Skin of body (tissue), 2 donors: ENCODE results near the gene CAV2. TPM values are rescaled to one million over a fixed set of nuclear protein-coding genes. Genes with fewer than 3 reads are reported as not detected.
"Not testable (repeated sequence)": the region's sequence is repeated elsewhere in the genome, so short reads cannot be mapped to it uniquely, and the experiment has no call there.

Experiments used
- DNase-seq: peaks from one replicate; lab custom pipeline; 2025; lab: John Stamatoyannopoulos, UW
- total RNA-seq: library from RNA; depleted of rRNA; stranded (reverse); fragments of >200 nt; gene quantifications from one replicate; pipeline ENCODE4 v1.2.3, GENCODE V29; 2014

CAV2 gene, protein sequence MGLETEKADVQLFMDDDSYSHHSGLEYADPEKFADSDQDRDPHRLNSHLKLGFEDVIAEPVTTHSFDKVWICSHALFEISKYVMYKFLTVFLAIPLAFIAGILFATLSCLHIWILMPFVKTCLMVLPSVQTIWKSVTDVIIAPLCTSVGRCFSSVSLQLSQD
- 78.6 TPM for total RNA-seq

DNA sequence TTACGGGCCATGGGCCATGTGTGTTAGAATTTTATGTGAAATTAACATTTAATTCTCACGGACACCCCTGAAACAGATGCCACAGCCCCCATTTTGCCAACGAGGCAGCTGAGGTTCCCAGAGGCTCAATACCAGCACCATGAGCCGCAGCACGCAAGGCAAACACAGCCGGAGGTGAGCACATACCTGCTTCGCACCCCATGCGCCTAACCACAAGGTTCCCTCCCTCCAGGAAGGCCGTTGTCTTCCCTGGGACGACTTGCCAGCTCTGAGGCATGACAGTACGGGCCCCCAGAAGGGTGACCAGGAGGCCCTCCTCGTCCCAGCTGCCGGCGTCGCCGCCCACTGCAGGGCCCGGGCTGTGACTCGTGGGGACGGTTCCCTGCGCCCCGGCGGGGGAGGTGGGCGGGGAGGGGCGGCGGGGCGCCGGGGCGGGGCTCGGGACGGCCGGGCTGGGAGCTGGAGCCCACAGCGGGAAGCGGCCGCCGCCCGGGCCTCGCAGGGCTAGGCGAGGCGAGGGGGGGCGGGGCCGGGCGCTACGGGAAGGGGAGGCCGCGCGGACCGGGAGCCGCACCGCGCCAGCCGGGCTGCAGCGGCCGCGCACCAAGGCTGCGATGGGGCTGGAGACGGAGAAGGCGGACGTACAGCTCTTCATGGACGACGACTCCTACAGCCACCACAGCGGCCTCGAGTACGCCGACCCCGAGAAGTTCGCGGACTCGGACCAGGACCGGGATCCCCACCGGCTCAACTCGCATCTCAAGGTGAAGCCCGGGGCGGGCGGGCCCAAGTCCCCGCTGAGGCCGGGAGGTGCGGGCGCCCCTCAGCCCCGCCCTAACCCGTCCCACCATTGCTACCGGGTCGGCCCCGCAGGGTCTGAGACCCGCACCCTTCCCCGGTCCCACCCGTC, at the start of gene CAV2:
TSS of gene CAV2 (plus strand) at position 571 of the 910 bp plus-strand sequence. CDS start at position 615, 44 bp downstream.
- DNase-seq, result peak; percentile 44

DNA sequence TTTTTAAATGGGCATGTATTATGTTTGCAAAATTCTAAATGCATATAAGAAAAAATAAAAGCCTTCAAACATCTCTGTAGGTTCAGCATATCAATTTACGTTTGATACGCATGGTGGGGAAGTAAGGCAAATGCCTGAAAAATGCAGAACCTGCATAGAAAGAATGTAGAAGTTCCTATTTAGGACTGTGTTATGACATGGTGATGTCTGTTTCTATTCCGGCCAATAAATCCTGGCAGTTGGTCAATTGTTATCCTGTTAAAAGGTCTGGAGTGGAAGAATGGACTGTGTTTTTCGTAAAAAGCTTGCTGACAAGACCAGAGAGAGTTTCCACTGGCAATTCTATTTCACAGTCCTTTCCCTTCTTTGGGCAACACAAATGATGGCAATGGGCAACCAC, 49.6 kb upstream of the CAV2 start:
- peak; percentile 25 for DNase-seq

DNA sequence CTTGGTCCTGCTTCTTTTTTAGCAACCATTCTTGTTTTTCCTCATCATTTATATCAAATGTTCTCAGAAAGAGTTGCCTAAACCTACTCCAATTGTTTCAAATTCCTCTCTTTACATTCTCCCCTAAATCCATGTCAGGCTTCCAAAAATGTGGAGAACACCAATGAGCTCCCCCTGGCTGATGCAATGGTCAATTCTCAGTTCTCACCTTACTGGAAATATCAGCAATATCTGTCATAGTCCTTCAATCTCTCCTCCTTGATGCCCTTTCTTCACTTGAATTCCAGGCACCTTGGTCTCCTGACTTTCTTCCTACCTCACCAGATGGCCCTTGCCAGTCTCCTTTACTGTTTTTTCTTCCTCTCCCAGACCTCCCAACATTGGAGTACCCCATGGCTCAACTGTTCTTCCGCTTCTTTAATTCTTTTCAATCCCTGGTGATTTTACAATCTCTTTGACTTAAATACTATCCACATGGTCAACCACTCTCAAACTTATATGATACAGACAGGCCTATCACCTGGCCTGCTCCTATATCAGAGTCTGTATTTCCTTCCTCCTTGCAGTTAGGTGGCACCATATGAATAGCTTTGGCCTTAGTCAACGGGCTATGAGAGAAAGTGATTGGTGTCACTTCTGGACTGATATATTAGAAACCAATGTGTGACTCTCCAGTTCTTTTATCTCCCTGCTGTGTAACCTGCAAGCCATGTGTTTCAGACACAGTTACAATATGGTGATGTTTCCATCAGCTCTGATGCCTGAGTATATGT, 47.4 kb upstream of the CAV2 start:
- DNase-seq, result no peak

DNA sequence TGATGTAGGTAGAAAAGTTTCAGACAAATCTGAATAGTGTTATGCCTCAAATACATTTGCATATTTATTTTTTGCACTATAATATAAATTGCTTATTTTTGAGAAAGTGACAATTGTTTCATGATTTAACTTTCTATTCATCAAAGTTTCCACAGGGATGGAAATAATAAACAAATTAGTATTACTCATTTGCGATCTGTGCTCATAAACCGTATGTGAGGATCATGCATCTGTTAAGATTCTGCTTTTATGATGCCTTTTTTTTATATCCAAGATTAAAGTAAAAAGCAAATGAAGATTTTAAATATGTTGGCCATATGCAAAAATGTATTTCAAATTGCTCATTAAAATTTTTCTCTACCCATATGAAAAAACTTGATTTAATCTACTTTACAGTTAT, 45.2 kb upstream of the CAV2 start:
- peak; percentile 57 for DNase-seq

DNA sequence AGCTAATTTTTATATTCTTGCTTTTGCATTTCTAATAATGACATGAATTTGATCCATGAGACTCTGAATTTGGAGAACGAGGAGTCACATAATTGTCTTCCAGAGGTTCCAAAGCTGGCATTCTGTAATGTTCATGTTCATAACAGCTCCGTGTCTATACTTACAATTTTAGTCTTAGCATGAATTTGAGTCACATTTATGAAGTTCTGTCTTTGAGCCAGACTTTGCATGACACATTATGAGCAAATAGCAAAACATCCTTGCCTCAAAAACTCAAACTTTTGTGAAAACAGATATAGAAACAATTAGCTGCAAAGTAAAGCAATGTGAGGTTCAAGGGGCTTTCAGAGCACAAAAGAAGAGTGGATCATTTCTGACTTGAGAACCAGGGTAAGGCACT, 44.5 kb upstream of the CAV2 start:
- DNase-seq, result peak; percentile 75

DNA sequence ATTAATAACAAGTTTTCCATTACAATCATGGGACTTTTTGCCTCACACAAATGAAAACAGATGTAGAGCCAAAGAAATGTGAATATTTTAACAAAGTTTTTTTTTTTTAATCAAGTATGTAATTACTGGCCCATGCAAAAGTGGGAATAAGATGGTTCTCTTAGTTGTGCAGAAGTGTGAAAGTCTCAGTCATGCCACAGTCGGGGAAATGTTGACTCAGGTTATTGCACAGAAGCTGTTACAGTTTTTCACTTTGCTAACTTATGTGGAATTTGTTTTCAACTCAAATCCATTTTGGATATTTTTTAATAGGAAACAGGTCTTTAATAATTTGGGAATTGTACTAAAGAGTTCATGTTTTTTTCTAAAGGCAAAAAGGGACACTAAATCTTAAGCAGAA, 44.0 kb upstream of the CAV2 start:
- DNase-seq, result peak; percentile 75

DNA sequence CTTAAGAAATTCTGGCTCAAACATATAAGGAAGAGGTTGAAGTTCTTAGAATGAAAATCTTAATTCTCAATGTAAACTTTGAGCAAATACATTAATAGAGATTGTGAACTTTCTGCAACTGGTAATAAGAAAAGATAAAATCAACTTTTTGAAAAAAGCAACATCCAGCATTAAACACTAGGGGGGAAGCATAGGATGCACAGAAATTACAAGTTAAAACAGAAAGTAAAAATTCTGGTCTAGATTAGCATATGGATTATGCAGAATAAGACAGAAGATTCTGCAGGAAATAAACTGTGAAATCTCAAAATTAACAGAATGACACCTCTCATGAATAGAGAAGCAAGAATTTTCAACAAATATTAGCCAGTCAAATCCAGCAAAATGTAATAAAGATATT, 38.0 kb upstream of the CAV2 start:
- DNase-seq, result no peak

DNA sequence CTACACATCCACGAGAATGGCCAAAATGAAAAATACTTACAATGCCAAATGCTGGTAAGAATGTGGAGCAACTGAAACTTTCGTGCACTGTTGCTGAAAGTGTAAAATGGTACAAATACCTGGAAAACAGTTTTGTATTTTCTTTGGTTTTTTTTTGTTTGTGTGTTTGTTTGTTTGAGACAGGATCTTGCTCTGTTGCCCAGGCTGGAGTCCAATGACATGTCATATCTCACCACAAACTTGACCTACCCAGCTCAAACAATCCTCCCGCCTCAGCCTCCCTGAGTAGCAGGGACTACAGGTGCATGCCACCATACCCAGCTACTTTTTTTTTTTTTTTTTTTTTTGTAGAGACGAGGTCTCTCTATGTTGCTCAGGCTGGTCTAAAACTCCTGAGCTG, 35.6 kb upstream of the CAV2 start:
- DNase-seq, result no peak

DNA sequence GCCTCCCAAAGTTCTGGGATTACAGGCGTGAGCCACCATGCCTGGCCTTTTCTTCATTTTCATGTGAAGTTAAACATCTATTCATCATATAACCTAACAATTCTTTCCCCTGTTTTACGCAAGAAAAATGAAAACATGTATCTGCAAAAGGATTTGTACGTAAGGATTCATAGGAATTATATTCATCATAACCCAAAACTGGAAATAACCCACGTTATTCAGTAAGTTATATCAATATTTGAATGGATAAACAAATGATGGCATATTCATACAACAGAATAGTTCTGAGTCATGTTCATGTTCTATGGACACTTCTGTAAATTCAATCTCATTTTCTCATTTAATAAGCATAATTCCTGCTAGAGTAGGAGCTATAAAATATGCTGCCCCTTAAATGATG, 35.2 kb upstream of the CAV2 start:
- DNase-seq, result no peak

DNA sequence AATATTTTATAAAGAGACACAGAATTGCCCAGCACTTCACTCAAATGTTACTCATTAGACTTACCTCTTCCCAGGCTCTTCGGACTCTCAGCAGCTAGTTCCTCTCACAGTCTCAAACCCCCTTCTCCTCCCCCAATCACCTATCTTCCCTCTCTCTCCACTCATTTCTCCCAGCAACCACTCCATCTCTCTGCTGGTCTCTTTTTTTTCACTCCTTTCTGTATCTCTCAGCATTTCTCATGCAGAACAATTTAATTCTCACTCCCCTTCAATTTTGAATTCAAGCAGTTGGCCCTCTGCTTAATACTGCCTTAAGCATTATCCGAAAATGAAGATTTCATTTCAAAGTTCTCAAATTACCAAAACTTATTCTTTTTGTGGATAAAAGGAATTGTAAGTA, 34.4 kb upstream of the CAV2 start:
- DNase-seq, result no peak

DNA sequence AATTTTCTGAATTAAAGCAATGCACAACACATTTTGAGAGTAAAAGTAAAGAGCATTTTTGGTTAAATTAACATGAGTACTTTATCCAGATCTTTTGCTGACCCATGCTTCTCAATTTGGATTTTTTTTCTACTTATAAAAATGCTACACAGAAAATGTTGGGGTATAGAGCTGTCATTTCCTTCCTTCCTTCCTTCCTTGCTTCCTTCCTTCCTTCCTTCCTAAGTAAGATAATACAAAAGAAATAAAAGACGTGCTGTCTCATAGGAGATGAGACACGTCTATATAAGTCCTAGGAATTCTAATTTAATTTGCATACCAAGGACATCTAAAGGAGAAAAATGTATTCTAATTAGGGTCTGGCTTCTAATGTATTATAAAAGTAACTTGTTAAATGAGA, 31.0 kb upstream of the CAV2 start:
- DNase-seq, result no peak

DNA sequence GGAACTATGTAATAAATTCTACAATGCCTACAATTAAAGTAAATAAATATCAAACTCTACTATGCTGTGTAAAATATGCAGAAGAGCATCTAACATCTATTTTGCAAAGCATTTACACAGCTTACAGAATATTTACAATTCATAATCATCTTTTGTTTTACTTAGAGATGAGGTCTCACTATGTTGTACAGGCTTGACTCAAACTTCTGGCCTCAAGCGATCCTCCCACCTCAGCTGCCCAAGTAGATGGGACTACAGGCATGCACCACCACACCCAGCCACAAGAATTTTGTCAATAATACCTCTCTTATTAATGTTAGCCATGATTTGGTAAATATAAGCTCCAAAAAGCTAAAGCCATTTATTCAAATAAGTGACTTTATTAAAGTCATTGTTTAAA, 21.9 kb upstream of the CAV2 start:
- no peak for DNase-seq

DNA sequence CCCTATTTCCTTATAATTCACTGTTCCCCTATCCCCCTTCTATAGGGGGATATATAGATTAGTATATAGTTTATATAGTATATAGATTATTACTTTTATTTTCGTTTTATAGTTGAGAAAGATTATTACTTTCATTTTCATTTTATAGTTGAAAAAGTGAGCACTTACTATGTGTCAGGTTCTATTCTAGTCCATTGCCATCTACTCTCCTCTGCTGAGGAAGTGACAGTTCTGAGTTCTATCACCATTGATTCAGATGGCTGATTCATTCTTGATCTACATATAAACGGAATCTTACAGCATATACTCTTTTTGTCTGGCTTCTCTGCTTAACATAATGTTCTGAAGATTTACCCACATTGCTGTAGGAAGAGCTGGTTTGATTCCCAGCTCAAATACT, 20.7 kb upstream of the CAV2 start:
- no peak for DNase-seq

DNA sequence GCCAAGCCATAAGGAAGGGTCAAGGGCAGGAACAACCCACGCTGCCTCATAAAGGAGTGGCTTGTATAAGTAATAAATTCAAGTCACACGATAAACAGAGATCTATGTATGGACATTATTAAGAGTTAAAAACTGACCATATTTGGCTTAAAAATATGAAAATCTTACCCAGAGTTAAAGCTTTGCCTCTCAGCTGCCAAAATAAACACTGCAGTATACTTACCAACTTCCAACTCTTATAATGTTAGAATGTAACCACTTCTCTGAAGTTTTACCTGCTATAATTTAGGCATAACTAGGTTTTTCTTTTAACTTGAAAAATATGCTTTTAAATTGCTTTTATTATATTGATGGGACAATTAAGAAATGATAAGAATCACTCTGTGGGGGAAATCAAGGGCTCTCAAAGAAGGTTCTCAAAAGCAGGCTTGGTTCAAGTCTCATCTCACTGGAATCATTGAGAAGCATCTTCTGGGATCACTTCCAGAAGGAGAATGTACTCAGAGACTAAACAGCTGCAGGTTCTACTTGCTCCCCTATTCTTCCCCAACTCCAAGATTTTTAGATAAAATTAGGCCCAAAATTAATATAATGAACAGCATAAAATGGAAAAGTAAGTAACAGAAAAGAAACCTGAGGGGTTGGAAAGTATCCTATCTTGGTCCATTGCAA, 16.1 kb upstream of the CAV2 start:
- DNase-seq, result no peak

DNA sequence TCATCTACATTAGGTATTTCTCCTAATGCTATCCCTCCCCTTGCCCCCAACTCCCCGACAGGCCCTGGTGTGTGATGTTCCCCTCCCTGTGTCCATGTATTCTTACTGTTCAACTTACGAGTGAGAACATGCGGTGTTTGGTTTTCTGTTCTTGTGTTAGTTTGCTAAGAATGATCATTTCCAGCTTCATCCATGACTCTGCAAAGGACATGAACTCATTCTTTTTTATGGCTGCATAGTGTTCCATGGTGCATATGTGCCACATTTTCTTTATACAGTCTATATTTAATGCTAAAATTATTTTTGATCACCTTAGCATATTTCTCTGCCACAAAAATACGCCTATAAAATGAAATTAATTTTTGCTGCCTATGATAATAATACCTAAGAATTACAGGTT, 15.1 kb upstream of the CAV2 start:
- not testable (repeated sequence) for DNase-seq

DNA sequence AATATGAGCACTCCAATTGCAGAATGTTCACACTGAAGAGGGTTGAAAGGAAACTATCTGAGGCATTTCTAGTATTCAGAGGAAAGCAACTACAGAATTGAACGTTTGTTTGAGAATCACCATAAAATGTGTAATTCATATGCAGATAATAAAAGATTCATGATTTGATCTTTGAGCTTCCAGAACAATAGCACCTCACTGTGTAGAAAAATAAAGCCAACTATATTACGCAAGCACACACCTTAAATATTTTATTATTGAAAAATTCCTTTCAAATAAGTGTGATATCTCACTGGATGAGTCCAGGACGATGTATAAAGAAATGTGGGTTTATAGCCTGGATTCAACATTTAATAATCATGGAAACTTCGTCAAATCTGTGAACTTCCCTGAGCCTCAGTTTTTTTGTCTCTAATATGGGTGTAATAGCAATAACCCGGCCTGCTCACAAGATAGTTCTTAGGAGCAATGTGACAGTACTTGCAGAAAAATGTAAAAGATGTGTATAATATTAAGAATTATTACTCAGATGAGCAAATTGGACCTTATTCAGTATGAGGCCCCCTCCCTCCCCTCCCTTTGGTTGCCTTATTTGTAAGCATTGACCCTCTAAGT, 11.5 kb upstream of the CAV2 start:
- no peak for DNase-seq

DNA sequence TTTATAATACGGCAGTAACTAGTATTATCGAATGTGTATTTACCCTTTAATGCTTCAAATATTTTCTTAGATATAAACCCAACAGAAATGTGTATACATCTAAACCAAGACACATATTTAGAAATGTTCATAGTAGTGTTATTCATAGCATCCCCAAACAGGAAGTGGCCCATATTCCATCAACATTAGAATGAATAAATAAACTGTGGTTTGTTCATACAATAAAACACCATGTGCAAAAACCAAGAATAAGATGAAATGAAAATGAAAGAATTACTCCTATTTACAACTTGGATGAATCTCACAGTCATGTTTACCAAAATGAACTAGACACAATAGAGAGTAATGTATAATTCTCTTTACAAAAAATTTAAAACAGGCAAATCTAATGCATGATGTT, 9.2 kb upstream of the CAV2 start:
- no peak for DNase-seq

DNA sequence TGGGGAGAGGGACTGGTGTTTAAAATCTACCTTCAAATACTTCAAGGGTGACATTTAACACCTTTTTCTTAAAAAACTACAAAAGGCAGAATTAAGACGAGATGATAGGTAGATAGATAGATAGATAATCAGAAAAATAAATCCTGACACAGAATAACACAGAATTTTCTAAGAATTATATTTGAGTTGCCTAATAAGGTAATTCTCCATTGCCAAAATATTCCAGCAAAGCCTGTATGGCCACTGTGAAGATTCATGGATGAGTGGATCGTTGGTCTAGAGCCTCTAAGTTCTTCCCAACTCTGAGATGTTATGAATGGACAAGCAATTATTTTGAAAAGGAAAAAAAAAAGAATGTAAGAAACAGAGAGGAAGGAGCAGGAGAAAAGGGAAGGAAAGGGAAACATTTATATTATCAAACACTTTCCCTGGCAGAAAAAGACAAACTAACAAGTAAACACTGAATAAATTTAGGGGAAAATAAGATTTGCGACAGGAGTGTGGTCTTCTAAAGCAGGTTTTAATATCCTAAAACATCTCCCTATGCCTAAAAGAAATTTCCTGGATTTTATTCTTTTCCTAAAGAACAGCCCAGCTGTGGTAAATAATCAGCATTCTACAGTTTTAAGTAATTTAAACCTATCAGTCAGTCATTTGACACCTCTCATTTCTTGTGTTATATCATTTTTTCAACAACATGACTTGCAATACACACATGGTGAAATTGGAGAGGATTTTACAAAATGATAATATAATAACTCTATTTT, 7.5 kb upstream of the CAV2 start:
- peak; percentile 19 for DNase-seq

DNA sequence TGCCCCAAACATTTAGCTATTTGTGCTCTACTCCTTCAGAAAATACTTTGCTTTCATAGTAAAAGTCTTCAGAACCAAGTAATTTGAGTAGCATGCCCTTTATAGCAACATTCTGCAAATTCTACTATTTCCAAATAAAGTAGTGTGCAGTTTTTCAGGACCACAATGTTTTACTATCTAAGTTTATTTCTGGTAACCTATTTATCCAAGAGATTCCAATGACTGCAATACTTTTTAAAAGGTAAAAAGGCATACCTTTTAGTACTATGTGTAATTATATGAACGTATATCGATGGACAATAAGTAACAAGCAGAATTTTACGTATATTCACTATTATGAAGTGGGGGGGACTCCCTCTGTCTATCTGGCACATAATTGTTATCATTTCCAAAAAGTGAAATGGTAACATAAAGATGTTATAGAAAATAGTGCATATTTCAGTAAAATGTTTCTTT, 6.9 kb upstream of the CAV2 start:
- DNase-seq, result no peak

DNA sequence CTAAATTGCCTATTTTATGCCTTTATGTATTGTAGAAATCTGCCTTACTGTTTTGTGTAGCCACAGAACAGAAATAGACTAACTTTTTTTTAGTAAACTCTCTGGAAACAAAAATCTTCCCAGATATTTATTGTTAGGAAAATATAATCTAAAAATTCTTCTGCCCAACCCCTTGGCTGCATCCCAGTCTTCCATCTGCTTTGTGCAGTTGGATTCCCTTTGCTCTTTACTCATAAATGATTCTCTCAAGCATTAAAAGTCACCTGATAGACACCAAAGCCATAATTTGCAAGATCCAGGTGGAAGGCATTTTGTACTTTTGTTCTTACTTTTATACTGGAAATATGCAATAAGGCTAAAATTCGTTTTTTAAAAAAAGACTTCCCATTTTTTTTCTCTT, 6.1 kb upstream of the CAV2 start:
- peak; percentile 33 for DNase-seq
